Panc1 (cell line): ENCODE results near the gene SCG5. TPM values are rescaled to one million over a fixed set of nuclear protein-coding genes. Genes with fewer than 3 reads are reported as not detected.

Source experiments
- ATAC-seq: fragments of 200-7000 bp; cut with Tn5 transposase; 2 replicates; pipeline ENCODE4 v1.9.1; 2020; ENCODE audit warnings: mild to moderate bottlenecking, moderate library complexity
- BruUV-seq: library from RNA; stranded (reverse); fragments of 400-500 nt; replicated peaks from 2 replicates; lab custom pipeline; 2021; lab: Mats Ljungman, UMichigan
- CTCF ChIA-PET: fragments of 300-600 bp; sonication (Branson Sonifier 250); formaldehyde crosslinking; loops from one replicate; lab custom pipeline; 2022; ENCODE audit warnings: antibody characterized with exemption; lab: Charles Lee
- POLR2A ChIA-PET: fragments of 300-600 bp; sonication (Branson Sonifier 250); formaldehyde crosslinking; loops from one replicate; lab custom pipeline; 2022; ENCODE audit warnings: antibody characterized with exemption; lab: Charles Lee
- DNase-seq: peaks from one replicate; pipeline ENCODE4 v3.0.0-alpha.2; 2010; ENCODE audit warnings: low read depth, low spot score
- H3K27ac ChIP-seq: 2 replicates; pipeline ENCODE4 v1.5.1; 2011; ENCODE audit warnings: mild to moderate bottlenecking, low read length, inconsistent platforms
- H3K27me3 ChIP-seq: fragments of 200-500 bp; sonication (Bioruptor generic); 2 replicates; pipeline ENCODE4 v1.6.0; 2014; ENCODE audit warnings: low read length, inconsistent platforms; ENCODE audit not compliant: control insufficient read depth, insufficient read depth
- H3K36me3 ChIP-seq: fragments of 200-500 bp; sonication (Bioruptor generic); 2 replicates; pipeline ENCODE4 v1.5.1; 2014; ENCODE audit warnings: inconsistent platforms, mild to moderate bottlenecking, low read length, moderate library complexity; ENCODE audit not compliant: control insufficient read depth, insufficient read depth
- H3K4me1 ChIP-seq: 2 replicates; pipeline ENCODE4 v1.5.1; 2011; ENCODE audit warnings: inconsistent platforms, mild to moderate bottlenecking, low read length, moderate library complexity; ENCODE audit not compliant: control insufficient read depth, insufficient read depth
- H3K4me3 ChIP-seq, 2 experiments: 2 replicates each; pipeline ENCODE4 v1.5.1; 2011 to 2012; ENCODE audit warnings: low read depth in 2 of 2, low read length in 2 of 2, mild to moderate bottlenecking in 2 of 2, inconsistent platforms in 1 of 2, moderate library complexity in 1 of 2
- H3K9me3 ChIP-seq: fragments of 200-500 bp; sonication (Bioruptor generic); 2 replicates; pipeline ENCODE4 v1.5.1; 2014; ENCODE audit warnings: low read depth, mild to moderate bottlenecking, inconsistent platforms, low read length, moderate library complexity; ENCODE audit not compliant: control insufficient read depth, insufficient read depth
- CTCF ChIP-seq: fragments of 450-650 bp; IDR thresholded peaks from 2 replicates; pipeline ENCODE4 v1.5.1; 2017; ENCODE audit warnings: mild to moderate bottlenecking
- POLR2AphosphoS5 ChIP-seq: IDR thresholded peaks from 2 replicates; pipeline ENCODE4 v1.6.1; 2012; ENCODE audit warnings: mild to moderate bottlenecking, low read depth, low read length, moderate library complexity
- REST ChIP-seq, 2 experiments: IDR thresholded peaks; 2 replicates each; pipeline ENCODE4 v1.6.1; 2011 to 2012; ENCODE audit warnings: low read depth in 2 of 2, control low read depth in 1 of 2, low read length in 1 of 2, mild to moderate bottlenecking in 1 of 2, moderate library complexity in 1 of 2; ENCODE audit not compliant: insufficient read depth in 1 of 2
- SIN3A ChIP-seq: IDR thresholded peaks from 2 replicates; pipeline ENCODE4 v1.6.1; 2012; ENCODE audit warnings: low read depth, mild to moderate bottlenecking, low read length, moderate library complexity, borderline replicate concordance; ENCODE audit not compliant: insufficient read depth
- TCF7L2 ChIP-seq: IDR thresholded peaks from 2 replicates; pipeline ENCODE4 v1.6.1; 2011; ENCODE audit warnings: mild to moderate bottlenecking, low read depth, low read length, inconsistent platforms
- in situ Hi-C: cut with HindIII; loops from 2 replicates; pipeline ENCODE4 v1.10.0; 2016; ENCODE audit warnings: low sequenced_read_pairs, low pct_unique_long_range_greater_than_20kb
- intact Hi-C: fragments of 100-400 bp; cut with micrococcal nuclease; formaldehyde crosslinking; loops from one replicate; pipeline ENCODE4 v1.10.0; 2022; ENCODE audit not compliant: unreplicated experiment
- total RNA-seq: library from RNA; stranded (reverse); gene quantifications from one replicate; pipeline ENCODE4 v1.2.1, GENCODE V29; 2021; ENCODE audit not compliant: unreplicated experiment

The SCG5 gene
- total RNA-seq, 1 experiment from 2014 or later, result 0.67 TPM

GRCh38 chr15:32687556-32687955 is 46.0 kb downstream of the SCG5 start:
- Histone ChIP-seq H3K27me3 (no peaks in the 10 kb centered on the region), H3K27ac (no peak overlapping the region), H3K36me3 (no peaks in the 10 kb centered on the region), H3K4me3 (no peak overlapping the region), H3K4me1 (no peaks in the 10 kb centered on the region), H3K9me3 (no peaks in the 10 kb centered on the region)
- DNase-seq, result no peak
- intact Hi-C loops (no loop called here), in situ Hi-C loops (no loop called here)
- BruUV-seq, result no TSS peak
- CTCF ChIA-PET, result no interaction called here
- no peak for ATAC-seq
- no peak for TF ChIP-seq TCF7L2
- TF ChIP-seq CTCF, result no peak
- TF ChIP-seq SIN3A, result no peak
- no peak for TF ChIP-seq REST (IDR thresholded peaks at IDR 0.05; ENCODE audit: insufficient read depth in 1 of 2, low read depth in 2 of 2, low read length in 1 of 2)
- POLR2A ChIA-PET, result no interaction called here

GRCh38 chr15:32688151-32688639 is 46.7 kb downstream of the SCG5 start:
- POLR2A ChIA-PET, result no interaction called here
- no peaks in the 10 kb centered on the region for H3K4me1 ChIP-seq
- intact Hi-C loops, result no loop called here
- no peak for TF ChIP-seq POLR2AphosphoS5
- no peak for TF ChIP-seq CTCF
- no peak for TF ChIP-seq REST (IDR thresholded peaks at IDR 0.05; ENCODE audit: insufficient read depth in 1 of 2, low read depth in 2 of 2, low read length in 1 of 2)
- no peak for TF ChIP-seq SIN3A
- no peak for TF ChIP-seq TCF7L2
- BruUV-seq, result no TSS peak
- ATAC-seq, result no peak
- DNase-seq, result peak; percentile 28
- H3K27ac ChIP-seq, result no peak overlapping the region
- no peak overlapping the region for H3K4me3 ChIP-seq
- H3K9me3 ChIP-seq, result no peaks in the 10 kb centered on the region
- H3K27me3 ChIP-seq, result no peaks in the 10 kb centered on the region
- CTCF ChIA-PET, result no interaction called here
- H3K36me3 ChIP-seq, result no peaks in the 10 kb centered on the region
- in situ Hi-C loops, result no loop called here
